Hematopoietic multipotent progenitor cell treated with erythropoietin and hydrocortisone succinate and interleukin-3 and kit ligand, for 8 days (in vitro differentiated cells): ENCODE results near the gene SLC7A5.
"Not testable (repeated sequence)": the region's sequence is repeated elsewhere in the genome, so short reads cannot be mapped to it uniquely, and the experiment has no call there.

Experiments
- DNase-seq: peaks from one replicate; pipeline ENCODE4 v3.0.0-alpha.2; 2015

SLC7A5 gene

GRCh38 chr16:87869061-87869878, at the start of gene SLC7A5:
Gene SLC7A5 (minus strand): TSS chr16:87869507. CDS start chr16:87869422, 85 bp downstream.
- peak; percentile 73 for DNase-seq

GRCh38 chr16:87918338-87918737, 49.0 kb upstream of the SLC7A5 start:
- DNase-seq, result no peak

- DNase-seq, result no peak
These were observed 48.2 kb upstream of the SLC7A5 start for GRCh38 chr16:87917503-87917902.

- DNase-seq, result no peak
These were observed 45.5 kb upstream of the SLC7A5 start for GRCh38 chr16:87914812-87915211.

GRCh38 chr16:87914021-87914725, 44.9 kb upstream of the SLC7A5 start:
- not testable (repeated sequence) for DNase-seq

GRCh38 chr16:87912691-87913090, 43.4 kb upstream of the SLC7A5 start:
- not testable (repeated sequence) for DNase-seq

GRCh38 chr16:87911106-87911763, 41.9 kb upstream of the SLC7A5 start:
- DNase-seq, result not testable (repeated sequence)

GRCh38 chr16:87909203-87909935, 40.1 kb upstream of the SLC7A5 start:
- DNase-seq, result peak; percentile 63

- DNase-seq, result not testable (repeated sequence)
These were observed 38.8 kb upstream of the SLC7A5 start for GRCh38 chr16:87908101-87908500.

- DNase-seq, result not testable (repeated sequence)
These were observed 36.2 kb upstream of the SLC7A5 start for GRCh38 chr16:87905521-87905920.

GRCh38 chr16:87904963-87905362, 35.7 kb upstream of the SLC7A5 start:
- DNase-seq, result not testable (repeated sequence)

GRCh38 chr16:87900489-87900888, 31.2 kb upstream of the SLC7A5 start:
- DNase-seq, result not testable (repeated sequence)

- no peak for DNase-seq
These were observed 28.5 kb upstream of the SLC7A5 start for GRCh38 chr16:87897521-87898505.

- not testable (repeated sequence) for DNase-seq
These were observed 27.7 kb upstream of the SLC7A5 start for GRCh38 chr16:87896924-87897520.

GRCh38 chr16:87896176-87896890, 27.0 kb upstream of the SLC7A5 start:
- not testable (repeated sequence) for DNase-seq

GRCh38 chr16:87895641-87896141, 26.4 kb upstream of the SLC7A5 start:
- DNase-seq, result peak; percentile 43

- not testable (repeated sequence) for DNase-seq
These were observed 24.7 kb upstream of the SLC7A5 start for GRCh38 chr16:87894005-87894404.

- DNase-seq, result peak; percentile 26
These were observed 22.5 kb upstream of the SLC7A5 start for GRCh38 chr16:87891764-87892163.

GRCh38 chr16:87889762-87890161, 20.5 kb upstream of the SLC7A5 start:
- peak; percentile 32 for DNase-seq

- not testable (repeated sequence) for DNase-seq
These were observed 19.0 kb upstream of the SLC7A5 start for GRCh38 chr16:87888346-87888745.
